ENCODE results near the gene FAM13A.

The FAM13A gene

DNA sequence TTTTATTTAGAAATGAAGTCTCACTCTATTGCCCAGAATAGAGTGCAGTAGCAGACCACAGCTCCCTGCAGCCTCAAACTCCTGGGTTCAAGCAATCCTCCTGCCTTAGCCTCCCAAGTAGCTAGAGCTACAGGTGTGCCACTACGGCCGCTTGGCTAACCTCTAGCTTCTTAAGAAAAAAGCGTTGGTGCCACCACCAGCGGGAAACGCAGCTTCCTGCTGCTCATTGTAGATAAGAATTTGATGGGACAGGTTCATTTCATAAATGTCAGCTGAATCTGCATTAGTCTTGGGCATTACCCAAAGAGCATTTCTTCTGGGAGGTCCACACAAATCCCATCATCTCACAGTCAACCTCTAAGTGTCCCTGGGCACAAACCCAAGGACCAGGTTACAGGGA is 326.2 kb downstream of the FAM13A start:
- CTCF ChIA-PET, result no interaction called here
- DNase-seq (ENCODE audit: extremely low spot score), result no peak
- TF ChIP-seq, protein P1, sequence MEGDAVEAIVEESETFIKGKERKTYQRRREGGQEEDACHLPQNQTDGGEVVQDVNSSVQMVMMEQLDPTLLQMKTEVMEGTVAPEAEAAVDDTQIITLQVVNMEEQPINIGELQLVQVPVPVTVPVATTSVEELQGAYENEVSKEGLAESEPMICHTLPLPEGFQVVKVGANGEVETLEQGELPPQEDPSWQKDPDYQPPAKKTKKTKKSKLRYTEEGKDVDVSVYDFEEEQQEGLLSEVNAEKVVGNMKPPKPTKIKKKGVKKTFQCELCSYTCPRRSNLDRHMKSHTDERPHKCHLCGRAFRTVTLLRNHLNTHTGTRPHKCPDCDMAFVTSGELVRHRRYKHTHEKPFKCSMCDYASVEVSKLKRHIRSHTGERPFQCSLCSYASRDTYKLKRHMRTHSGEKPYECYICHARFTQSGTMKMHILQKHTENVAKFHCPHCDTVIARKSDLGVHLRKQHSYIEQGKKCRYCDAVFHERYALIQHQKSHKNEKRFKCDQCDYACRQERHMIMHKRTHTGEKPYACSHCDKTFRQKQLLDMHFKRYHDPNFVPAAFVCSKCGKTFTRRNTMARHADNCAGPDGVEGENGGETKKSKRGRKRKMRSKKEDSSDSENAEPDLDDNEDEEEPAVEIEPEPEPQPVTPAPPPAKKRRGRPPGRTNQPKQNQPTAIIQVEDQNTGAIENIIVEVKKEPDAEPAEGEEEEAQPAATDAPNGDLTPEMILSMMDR (IDR thresholded peaks at IDR 0.05; ENCODE audit: control extremely low read depth, extremely low read depth, low read depth, missing control alignments), result no peak
- POLR2A ChIA-PET, result no interaction called here

DNA sequence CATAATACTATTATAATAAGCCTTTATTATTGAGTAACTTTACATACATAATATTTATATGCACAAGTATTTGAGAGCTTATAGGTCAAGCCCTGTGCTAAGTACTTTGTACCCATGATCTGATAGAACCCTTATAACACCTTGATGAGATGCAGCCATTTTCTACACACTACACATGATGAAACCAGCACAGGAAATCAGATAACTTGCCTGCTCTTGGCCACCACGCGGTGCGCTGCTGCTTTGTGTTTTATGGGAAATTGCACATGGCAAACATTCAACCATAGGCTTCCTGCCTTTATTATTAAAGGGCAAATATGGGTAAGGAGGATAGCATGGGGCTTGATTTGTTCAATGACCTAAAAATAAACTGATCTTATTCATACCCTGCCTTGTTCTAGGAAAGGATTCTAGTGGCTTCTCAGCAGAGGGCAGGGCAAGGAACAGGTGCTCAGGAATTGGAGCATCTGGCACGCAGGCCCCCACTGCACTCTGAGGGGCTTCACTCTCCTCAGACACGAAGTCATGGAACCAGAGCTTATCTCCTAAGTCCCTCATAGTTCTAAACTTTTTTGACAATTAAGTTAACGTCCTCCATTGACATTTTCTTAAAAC is 327.7 kb downstream of the FAM13A start:
- POLR2A ChIA-PET, result no interaction called here
- no peak for DNase-seq (ENCODE audit: extremely low spot score)
- CTCF ChIA-PET, result no interaction called here
- TF ChIP-seq, protein P1 (IDR thresholded peaks at IDR 0.05; ENCODE audit: control extremely low read depth, extremely low read depth, low read depth, missing control alignments), result no peak

DNA sequence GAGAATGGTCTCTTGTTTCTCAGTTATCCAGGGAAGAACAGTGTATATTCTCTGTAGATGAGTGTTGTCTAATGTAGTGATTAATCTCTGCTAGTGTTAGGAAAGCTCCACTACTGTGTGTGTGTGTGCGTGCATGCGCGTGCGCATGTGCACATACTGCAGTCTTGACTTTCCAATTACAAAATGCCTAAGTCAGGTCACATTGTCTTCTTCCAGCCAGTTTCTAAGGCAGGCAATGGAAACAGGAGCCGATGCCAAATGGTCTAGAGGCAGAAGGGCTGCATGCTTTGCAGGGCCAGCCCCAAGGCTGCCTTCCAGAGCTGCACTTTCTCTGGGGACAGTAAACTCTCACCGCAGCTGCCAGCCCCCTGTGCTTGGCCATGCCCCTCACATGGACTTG is 328.8 kb downstream of the FAM13A start:
- CTCF ChIA-PET, result no interaction called here
- POLR2A ChIA-PET, result no interaction called here
- TF ChIP-seq, protein P1 (IDR thresholded peaks at IDR 0.05; ENCODE audit: control extremely low read depth, extremely low read depth, low read depth, missing control alignments), result no peak
- DNase-seq (ENCODE audit: extremely low spot score), result no peak

GRCh38 chr4:88725986-88726385 is 331.0 kb downstream of the FAM13A start:
- ChIA-PET POLR2A (no interaction called here), CTCF (no interaction called here)
- no peak for DNase-seq (ENCODE audit: extremely low spot score)
- TF ChIP-seq, protein P1 (IDR thresholded peaks at IDR 0.05; ENCODE audit: control extremely low read depth, extremely low read depth, low read depth, missing control alignments), result no peak

DNA sequence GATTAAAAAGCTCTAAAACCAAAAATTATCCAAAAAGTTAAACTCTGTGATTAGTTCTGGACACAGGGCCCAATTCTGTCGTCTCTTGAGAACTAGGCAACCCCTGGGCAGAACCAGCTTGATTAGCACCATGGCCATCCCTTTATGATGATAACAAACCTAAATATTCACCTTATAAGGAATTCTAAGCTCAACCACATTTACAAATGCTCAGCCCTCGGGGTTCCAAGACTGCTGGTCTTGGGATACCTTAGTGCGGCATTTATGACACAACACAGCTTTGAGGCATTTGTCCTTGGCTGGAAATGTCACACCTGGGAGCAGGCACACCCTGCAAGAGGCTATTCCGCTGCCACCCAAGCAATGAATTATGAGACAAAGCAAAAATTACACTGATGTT is 331.8 kb downstream of the FAM13A start:
- ChIA-PET CTCF (interaction anchor here (0.9 to 1.9 kb wide), 3 partner anchors 15 to 70 kb away, joined by 3 to 7 read pairs (median 4); no protein-coding TSS in a partner anchor), POLR2A (no interaction called here)
- DNase-seq (ENCODE audit: extremely low spot score), result no peak
- TF ChIP-seq, protein P1 (IDR thresholded peaks at IDR 0.05; ENCODE audit: control extremely low read depth, extremely low read depth, low read depth, missing control alignments), result no peak

GRCh38 chr4:88724406-88724805 is 332.6 kb downstream of the FAM13A start:
- POLR2A ChIA-PET, result no interaction called here
- no peak for DNase-seq (ENCODE audit: extremely low spot score)
- TF ChIP-seq, protein P1 (IDR thresholded peaks at IDR 0.05; ENCODE audit: control extremely low read depth, extremely low read depth, low read depth, missing control alignments), result no peak
- CTCF ChIA-PET, result interaction anchor here (0.9 to 1.9 kb wide), 2 partner anchors 15 to 71 kb away, joined by 4 to 7 read pairs; no protein-coding TSS in a partner anchor

All from GM10248 (cell line).